Measurements from ENCODE around the gene FBXL17. TPM values are rescaled to one million over a fixed set of nuclear protein-coding genes. Genes with fewer than 3 reads are reported as not detected.

FBXL17 gene
- total RNA-seq, 4 donors from 2014 or later, result 11.5 to 28.6 (median 19.9) TPM

- Histone ChIP-seq H3K4me1 (no peaks in the 10 kb centered on the region), H3K27ac (no peak overlapping the region), H3K9me3 (no peaks in the 10 kb centered on the region), H3K27me3 (no peaks in the 10 kb centered on the region), H3K36me3 (no peaks in the 10 kb centered on the region), H3K4me3 (no peak overlapping the region)
- TF ChIP-seq, protein P1, sequence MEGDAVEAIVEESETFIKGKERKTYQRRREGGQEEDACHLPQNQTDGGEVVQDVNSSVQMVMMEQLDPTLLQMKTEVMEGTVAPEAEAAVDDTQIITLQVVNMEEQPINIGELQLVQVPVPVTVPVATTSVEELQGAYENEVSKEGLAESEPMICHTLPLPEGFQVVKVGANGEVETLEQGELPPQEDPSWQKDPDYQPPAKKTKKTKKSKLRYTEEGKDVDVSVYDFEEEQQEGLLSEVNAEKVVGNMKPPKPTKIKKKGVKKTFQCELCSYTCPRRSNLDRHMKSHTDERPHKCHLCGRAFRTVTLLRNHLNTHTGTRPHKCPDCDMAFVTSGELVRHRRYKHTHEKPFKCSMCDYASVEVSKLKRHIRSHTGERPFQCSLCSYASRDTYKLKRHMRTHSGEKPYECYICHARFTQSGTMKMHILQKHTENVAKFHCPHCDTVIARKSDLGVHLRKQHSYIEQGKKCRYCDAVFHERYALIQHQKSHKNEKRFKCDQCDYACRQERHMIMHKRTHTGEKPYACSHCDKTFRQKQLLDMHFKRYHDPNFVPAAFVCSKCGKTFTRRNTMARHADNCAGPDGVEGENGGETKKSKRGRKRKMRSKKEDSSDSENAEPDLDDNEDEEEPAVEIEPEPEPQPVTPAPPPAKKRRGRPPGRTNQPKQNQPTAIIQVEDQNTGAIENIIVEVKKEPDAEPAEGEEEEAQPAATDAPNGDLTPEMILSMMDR (IDR thresholded peaks at IDR 0.05), result no peak
- no peak for TF ChIP-seq POLR2A (IDR thresholded peaks at IDR 0.05)
- DNase-seq, result no peak
- intact Hi-C loops (cut with DNase I; ENCODE audit: low total_unique reads), result no loop called here
These were observed 388.6 kb downstream of the FBXL17 start for GRCh38 chr5:107993341-107993740.

- Histone ChIP-seq H3K36me3 (no peaks in the 10 kb centered on the region), H3K4me3 (no peak overlapping the region), H3K9me3 (no peaks in the 10 kb centered on the region), H3K27ac (no peak overlapping the region), H3K4me1 (no peaks in the 10 kb centered on the region), H3K27me3 (no peaks in the 10 kb centered on the region)
- DNase-seq, result no peak
- no peak for TF ChIP-seq POLR2A (IDR thresholded peaks at IDR 0.05)
- TF ChIP-seq, protein P1 (IDR thresholded peaks at IDR 0.05), result no peak
- intact Hi-C loops (cut with DNase I; ENCODE audit: low total_unique reads), result no loop called here
These were observed 390.8 kb downstream of the FBXL17 start for GRCh38 chr5:107990881-107991810.

DNA sequence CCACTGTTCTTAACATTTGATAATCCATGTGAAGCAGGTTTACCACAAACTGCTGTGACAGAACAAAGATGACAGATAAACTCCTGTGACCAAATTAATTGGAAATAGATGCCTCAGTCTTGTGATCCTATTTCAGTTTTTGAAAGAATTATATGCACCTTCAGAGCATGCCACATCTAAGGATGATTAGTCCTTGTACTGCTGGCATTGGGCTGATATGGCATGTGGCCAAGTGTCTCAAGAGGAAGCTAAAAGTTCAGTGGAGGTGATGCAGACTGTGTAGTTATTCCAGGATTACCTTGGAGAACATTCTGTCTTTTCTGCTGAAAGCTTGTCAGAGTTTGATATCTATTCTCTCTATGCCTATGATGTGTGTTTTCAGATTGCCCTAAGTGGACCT lies 396.8 kb downstream of the FBXL17 start:
- no peaks in the 10 kb centered on the region for H3K27me3 ChIP-seq
- no peaks in the 10 kb centered on the region for H3K4me1 ChIP-seq
- no peaks in the 10 kb centered on the region for H3K36me3 ChIP-seq
- H3K27ac ChIP-seq, result no peak overlapping the region
- intact Hi-C loops (cut with DNase I; ENCODE audit: low total_unique reads), result no loop called here
- no peaks in the 10 kb centered on the region for H3K9me3 ChIP-seq
- DNase-seq, result no peak
- TF ChIP-seq, protein P1 (IDR thresholded peaks at IDR 0.05), result no peak
- TF ChIP-seq POLR2A (IDR thresholded peaks at IDR 0.05), result no peak
- no peak overlapping the region for H3K4me3 ChIP-seq

- no peak overlapping the region for H3K4me3 ChIP-seq
- H3K36me3 ChIP-seq, result no peaks in the 10 kb centered on the region
- no peak overlapping the region for H3K27ac ChIP-seq
- H3K9me3 ChIP-seq, result no peaks in the 10 kb centered on the region
- TF ChIP-seq, protein P1 (IDR thresholded peaks at IDR 0.05), result no peak
- TF ChIP-seq POLR2A (IDR thresholded peaks at IDR 0.05), result no peak
- DNase-seq, result no peak
- no peaks in the 10 kb centered on the region for H3K4me1 ChIP-seq
- intact Hi-C loops (cut with DNase I; ENCODE audit: low total_unique reads), result no loop called here
- H3K27me3 ChIP-seq, result no peaks in the 10 kb centered on the region
These were observed 399.0 kb downstream of the FBXL17 start for GRCh38 chr5:107982703-107983425.
